LNCAP (cell line): Measurements from ENCODE around the gene RGS14.

ENCODE experiments used
- CTCF ChIP-seq: fragments of 450-650 bp; IDR thresholded peaks from 2 replicates; pipeline ENCODE4 v1.5.1; 2017; ENCODE audit warnings: mild to moderate bottlenecking

Gene RGS14

GRCh38 chr5:177361418-177362291 lies 3.9 kb downstream of the RGS14 start:
- no peak for TF ChIP-seq CTCF

GRCh38 chr5:177362292-177362609 lies 4.5 kb downstream of the RGS14 start:
- TF ChIP-seq CTCF = no peak

GRCh38 chr5:177362610-177363507 lies 5.1 kb downstream of the RGS14 start:
- TF ChIP-seq CTCF = no peak

GRCh38 chr5:177363565-177363964 lies 5.8 kb downstream of the RGS14 start:
- TF ChIP-seq CTCF = no peak

GRCh38 chr5:177364159-177364962 lies 6.6 kb downstream of the RGS14 start:
- TF ChIP-seq CTCF = no peak

GRCh38 chr5:177365845-177366527 lies 8.3 kb downstream of the RGS14 start:
- TF ChIP-seq CTCF = no peak
